MCF 10A (cell line): ENCODE results near the gene DNM3. TPM values are rescaled to one million over a fixed set of nuclear protein-coding genes. Genes with fewer than 3 reads are reported as not detected.

Source experiments
- BruUV-seq: library from RNA; stranded (reverse); fragments of 400-500 nt; replicated peaks from 2 replicates; lab custom pipeline; 2021; lab: Mats Ljungman, UMichigan
- CTCF ChIA-PET: fragments of 300-600 bp; sonication (Branson Sonifier 250); formaldehyde crosslinking; extraction: SDS; loops from one replicate; lab custom pipeline; 2021; ENCODE audit warnings: antibody characterized with exemption, inconsistent platforms; lab: Yijun Ruan, JAX
- POLR2A ChIA-PET: fragments of 300-600, 350-650 bp; sonication (Branson Sonifier 250); formaldehyde crosslinking; extraction: SDS; loops from one replicate; lab custom pipeline; 2020; ENCODE audit warnings: antibody characterized with exemption, inconsistent platforms; lab: Yijun Ruan, JAX
- DNase-seq: peaks from one replicate; pipeline ENCODE4 v3.0.0-alpha.2; 2018; ENCODE audit not compliant: unreplicated experiment
- H3K27ac Mint-ChIP-seq: one replicate; pipeline ENCODE4 v1.8.0; 2022; ENCODE audit warnings: mild to moderate bottlenecking, low read depth, mixed read lengths; ENCODE audit not compliant: unreplicated experiment
- H3K27me3 Mint-ChIP-seq: one replicate; pipeline ENCODE4 v1.8.0; 2022; ENCODE audit warnings: mixed read lengths; ENCODE audit not compliant: insufficient read depth, unreplicated experiment
- H3K36me3 Mint-ChIP-seq: one replicate; pipeline ENCODE4 v1.8.0; 2022; ENCODE audit warnings: mild to moderate bottlenecking, moderate library complexity, mixed read lengths; ENCODE audit not compliant: insufficient read depth, unreplicated experiment
- H3K4me1 Mint-ChIP-seq: one replicate; pipeline ENCODE4 v1.8.0; 2022; ENCODE audit warnings: mixed read lengths; ENCODE audit not compliant: insufficient read depth, unreplicated experiment
- H3K4me3 Mint-ChIP-seq: one replicate; pipeline ENCODE4 v1.8.0; 2022; ENCODE audit warnings: mild to moderate bottlenecking, moderate library complexity, mixed read lengths; ENCODE audit not compliant: unreplicated experiment
- H3K9me3 Mint-ChIP-seq: one replicate; pipeline ENCODE4 v1.8.0; 2022; ENCODE audit warnings: mixed read lengths; ENCODE audit not compliant: unreplicated experiment
- intact Hi-C: fragments of 100-400 bp; cut with micrococcal nuclease; formaldehyde crosslinking; loops from 2 replicates; pipeline ENCODE4 v1.14.1; 2022
- total RNA-seq: library from RNA; stranded (reverse); gene quantifications from 2 replicates; pipeline ENCODE4 v1.2.3, GENCODE V29; 2022
- TF ChIP-seq, protein P1 (sequence below): fragments of 200-600 bp; IDR thresholded peaks from one replicate; pipeline ENCODE4 v1.8.0; 2022; ENCODE audit warnings: antibody characterized with exemption, mild to moderate bottlenecking; ENCODE audit not compliant: unreplicated experiment

The DNM3 gene
- total RNA-seq, 1 experiment from 2014 or later: 0.68 TPM

GRCh38 chr1:171890131-171890530, 48.8 kb downstream of the DNM3 start:
- Mint-ChIP-seq H3K4me3 (no peak overlapping the region), H3K4me1 (no peaks in the 10 kb centered on the region), H3K36me3 (no peaks in the 10 kb centered on the region), H3K27ac (no peak overlapping the region), H3K9me3 (peaks cover 8% of the 10 kb centered on the region), H3K27me3 (no peaks in the 10 kb centered on the region)
- TF ChIP-seq, protein P1, sequence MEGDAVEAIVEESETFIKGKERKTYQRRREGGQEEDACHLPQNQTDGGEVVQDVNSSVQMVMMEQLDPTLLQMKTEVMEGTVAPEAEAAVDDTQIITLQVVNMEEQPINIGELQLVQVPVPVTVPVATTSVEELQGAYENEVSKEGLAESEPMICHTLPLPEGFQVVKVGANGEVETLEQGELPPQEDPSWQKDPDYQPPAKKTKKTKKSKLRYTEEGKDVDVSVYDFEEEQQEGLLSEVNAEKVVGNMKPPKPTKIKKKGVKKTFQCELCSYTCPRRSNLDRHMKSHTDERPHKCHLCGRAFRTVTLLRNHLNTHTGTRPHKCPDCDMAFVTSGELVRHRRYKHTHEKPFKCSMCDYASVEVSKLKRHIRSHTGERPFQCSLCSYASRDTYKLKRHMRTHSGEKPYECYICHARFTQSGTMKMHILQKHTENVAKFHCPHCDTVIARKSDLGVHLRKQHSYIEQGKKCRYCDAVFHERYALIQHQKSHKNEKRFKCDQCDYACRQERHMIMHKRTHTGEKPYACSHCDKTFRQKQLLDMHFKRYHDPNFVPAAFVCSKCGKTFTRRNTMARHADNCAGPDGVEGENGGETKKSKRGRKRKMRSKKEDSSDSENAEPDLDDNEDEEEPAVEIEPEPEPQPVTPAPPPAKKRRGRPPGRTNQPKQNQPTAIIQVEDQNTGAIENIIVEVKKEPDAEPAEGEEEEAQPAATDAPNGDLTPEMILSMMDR: no peak
- POLR2A ChIA-PET: interaction anchor here (0.7 kb wide), 1 partner anchor 9 kb away, joined by 3 read pairs; no protein-coding TSS in a partner anchor
- BruUV-seq: no TSS peak
- CTCF ChIA-PET: interaction anchor here (0.7 to 2.1 kb wide), 5 partner anchors 12 to 94 kb away, joined by 3 to 6 read pairs (median 3); no protein-coding TSS in a partner anchor
- DNase-seq: no peak
- intact Hi-C loops: no loop called here

GRCh38 chr1:171896936-171897703, 55.8 kb downstream of the DNM3 start:
- ChIA-PET CTCF (no interaction called here), POLR2A (no interaction called here)
- no peaks in the 10 kb centered on the region for H3K27me3 Mint-ChIP-seq
- H3K36me3 Mint-ChIP-seq: no peaks in the 10 kb centered on the region
- H3K9me3 Mint-ChIP-seq: peaks cover 4% of the 10 kb centered on the region
- intact Hi-C loops: no loop called here
- no TSS peak for BruUV-seq
- H3K27ac Mint-ChIP-seq: no peak overlapping the region
- peaks cover 9% of the 10 kb centered on the region for H3K4me1 Mint-ChIP-seq
- H3K4me3 Mint-ChIP-seq: no peak overlapping the region
- TF ChIP-seq, protein P1: no peak
- DNase-seq: no peak

DNA sequence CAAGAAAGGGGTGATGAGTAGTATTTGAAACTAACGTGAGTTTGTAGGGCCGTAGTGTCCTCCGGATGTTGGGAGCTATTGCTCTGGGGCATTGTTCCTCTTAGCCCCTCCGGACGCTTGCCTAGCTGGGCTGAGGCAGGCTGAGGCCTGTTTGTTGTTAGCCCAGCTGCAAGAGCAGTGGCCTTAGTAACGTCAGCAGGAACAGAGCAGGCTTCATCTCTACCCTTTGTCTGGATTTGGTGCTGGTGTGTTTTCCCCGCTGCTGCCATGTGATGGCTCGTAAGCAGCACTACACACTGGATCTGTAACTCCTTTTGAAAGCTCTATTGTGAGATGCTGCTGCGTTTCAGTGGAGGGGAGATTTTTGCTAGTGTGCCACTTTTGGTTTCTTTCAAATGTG, 57.6 kb downstream of the DNM3 start:
- peak; percentile 24 for DNase-seq
- Mint-ChIP-seq H3K9me3 (no peaks in the 10 kb centered on the region), H3K27me3 (no peaks in the 10 kb centered on the region), H3K36me3 (no peaks in the 10 kb centered on the region), H3K27ac (peak overlapping the region; percentile 13), H3K4me1 (peaks cover 15% of the 10 kb centered on the region), H3K4me3 (no peak overlapping the region)
- no TSS peak for BruUV-seq
- CTCF ChIA-PET: interaction anchor here (0.7 to 1.5 kb wide), 9 partner anchors 11 to 99 kb away, joined by 3 to 5 read pairs (median 3); no protein-coding TSS in a partner anchor
- intact Hi-C loops: no loop called here
- POLR2A ChIA-PET: interaction anchor here (0.6 to 1.5 kb wide), 5 partner anchors 9 to 156 kb away, joined by 3 to 9 read pairs (median 3); partner anchors contain the start of genes DNM3, METTL13 and VAMP4
- TF ChIP-seq, protein P1: no peak

- no TSS peak for BruUV-seq
- Mint-ChIP-seq H3K36me3 (no peaks in the 10 kb centered on the region), H3K27ac (no peak overlapping the region), H3K4me1 (peaks cover 20% of the 10 kb centered on the region), H3K9me3 (no peaks in the 10 kb centered on the region), H3K27me3 (no peaks in the 10 kb centered on the region), H3K4me3 (no peak overlapping the region)
- ChIA-PET CTCF (interaction anchor here (0.6 to 1.5 kb wide), 3 partner anchors 82 to 500 kb away, joined by 3 to 7 read pairs (median 4); no protein-coding TSS in a partner anchor), POLR2A (interaction anchor here (0.9 kb wide), 1 partner anchor 126 kb away, joined by 4 read pairs; no protein-coding TSS in a partner anchor)
- DNase-seq: no peak
- TF ChIP-seq, protein P1: no peak
- intact Hi-C loops: no loop called here
Measured at GRCh38 chr1:171899838-171900237, 58.5 kb downstream of the DNM3 start.
